Pancreas (tissue), 10 donors: ENCODE measurements around the gene RPL28. TPM values are rescaled to one million over a fixed set of nuclear protein-coding genes. Genes with fewer than 3 reads are reported as not detected.
"Not testable (repeated sequence)": the region's sequence is repeated elsewhere in the genome, so short reads cannot be mapped to it uniquely, and the experiment has no call there.

Experiments used
- ATAC-seq, 4 donors: fragments of 200-7000 bp; cut with Tn5 transposase; one replicate each; pipeline versions ENCODE4 v1.8.0 to v1.9.1; 2020; ENCODE audit warnings: mild to moderate bottlenecking in 4 of 4, moderate library complexity in 4 of 4
- DNase-seq, 6 donors: peaks; one replicate each; pipeline ENCODE4 v3.0.0-alpha.2; 2020
- FAIRE-seq: peaks from 2 replicates; lab custom pipeline; 2012; peaks lifted over from hg19 to GRCh38; lab: Jason Lieb, UNC
- H3K27ac ChIP-seq, 4 donors: fragments of 200-600 bp; sonication (generic); 1 replicate in 3 of 4; 2 replicates in 1 of 4; pipeline versions ENCODE4 v1.5.0 to v1.8.0; 2020
- H3K27me3 ChIP-seq, 4 donors: fragments of 200-600 bp; one replicate each; pipeline ENCODE4 v1.8.0; 2021
- H3K36me3 ChIP-seq, 3 donors: fragments of 200-600 bp; sonication (generic) in 1 of 3; one replicate each; pipeline versions ENCODE4 v1.5.0 to v1.8.0; 2020 to 2021
- H3K4me1 ChIP-seq, 3 donors: fragments of 200-600 bp; one replicate each; pipeline ENCODE4 v1.8.0; 2021
- H3K4me3 ChIP-seq, 4 donors: fragments of 200-600 bp; sonication (generic) in 2 of 4; one replicate each; pipeline versions ENCODE4 v1.5.0 to v1.8.0; 2020 to 2021
- H3K9me3 ChIP-seq, 4 donors: fragments of 200-600 bp; one replicate each; pipeline ENCODE4 v1.8.0; 2021
- WGBS, 2 donors: extraction: QIAGEN DNeasy Blood & Tissue Kit; methylation state at CpG; one replicate each; pipeline ENCODE4 v1.1.7; 2013; 5-methylcytosine and 5-hydroxymethylcytosine counted together
- intact Hi-C, 3 donors: fragments of 100-400 bp; cut with DNase I; formaldehyde crosslinking; loops; one replicate each; pipeline versions ENCODE4 v1.11.1 to v1.14.2; 2022
- polyA plus RNA-seq, 2 donors: library from polyadenylated mRNA; stranded (reverse); fragments of 200-250 nt; gene quantifications; one replicate each; pipeline ENCODE4 v1.2.3, GENCODE V29; 2013
- total RNA-seq, 6 donors: library from RNA; stranded (reverse); fragmentation: NEBNext Ultra II Directional in 4 of 6; extraction: Animal tissue kit (Norgen Biotek cat#: 25700) in 4 of 6; gene quantifications; one replicate each; pipeline versions ENCODE4 v1.2.1 to v1.2.4, GENCODE V29; 2021 to 2023
- TF ChIP-seq, protein P1 (sequence below), 4 donors: fragments of 200-600 bp; sonication (generic) in 3 of 4; IDR thresholded peaks; one replicate each; pipeline versions ENCODE4 v1.5.0 to v1.8.0; 2021; ENCODE audit warnings: antibody characterized with exemption in 4 of 4
- donor health status: healthy with polysubstance abuse.
- donor health status: DM: no; HTN: no; CAD: no; lungs with moderate emphysema.
- donor health status: DM: no; HTN: no; CAD: no.
- donor health status: control.
- donor health status: control.
- donor health status: Bipolar disorder and iron deficiency.
- donor health status: DM: yes; HTN: yes; CAD: no.
- donor health status: DM: no; HTN: no; CAD: no.
- donor health status: DM: no; HTN: no; CAD: no.
- donor health status: DM: yes; HTN: yes; CAD: no.

The RPL28 gene
- total and polyA plus RNA-seq, 8 donors, result 420 to 1,198 (median 819) TPM

DNA sequence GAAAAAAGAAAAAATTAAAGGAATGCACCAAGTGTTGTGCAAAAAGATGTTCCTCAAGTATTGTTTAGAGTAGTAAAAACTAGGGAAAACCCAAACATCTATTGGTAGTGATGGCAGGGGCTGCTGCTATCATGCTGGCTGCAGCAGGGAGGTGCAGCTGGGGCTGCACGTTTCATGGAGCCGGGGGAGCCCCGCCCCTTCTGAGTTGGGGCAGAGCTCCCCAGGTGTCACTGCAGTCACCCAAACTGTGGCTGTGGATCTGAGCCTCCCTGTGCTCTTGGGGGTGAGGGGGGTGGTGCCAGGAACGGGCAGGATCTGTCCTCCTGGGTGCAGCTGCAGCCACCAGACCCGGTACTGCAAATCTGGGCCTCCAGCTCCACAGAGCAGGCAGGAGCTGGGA is 33.4 kb downstream of the RPL28 start:
- H3K36me3 ChIP-seq, result no peaks in the 10 kb centered on the region
- no peaks in the 10 kb centered on the region for H3K27me3 ChIP-seq
- WGBS, 2 donors, result 38 to 48% methylated on average over 5 of the region's 5 CpGs
- ATAC-seq (no peak), FAIRE-seq (no peak), DNase-seq (no peak)
- H3K27ac ChIP-seq, result no peak overlapping the region
- intact Hi-C loops, result loop anchor here in 2 of 3 donors (5.0 to 10.0 kb wide), 2 partner anchors 274 to 277 kb away; partner anchors contain the start of gene TNNT1 (in 1 of the 2)
- H3K4me3 ChIP-seq, result no peak overlapping the region
- TF ChIP-seq, protein P1, sequence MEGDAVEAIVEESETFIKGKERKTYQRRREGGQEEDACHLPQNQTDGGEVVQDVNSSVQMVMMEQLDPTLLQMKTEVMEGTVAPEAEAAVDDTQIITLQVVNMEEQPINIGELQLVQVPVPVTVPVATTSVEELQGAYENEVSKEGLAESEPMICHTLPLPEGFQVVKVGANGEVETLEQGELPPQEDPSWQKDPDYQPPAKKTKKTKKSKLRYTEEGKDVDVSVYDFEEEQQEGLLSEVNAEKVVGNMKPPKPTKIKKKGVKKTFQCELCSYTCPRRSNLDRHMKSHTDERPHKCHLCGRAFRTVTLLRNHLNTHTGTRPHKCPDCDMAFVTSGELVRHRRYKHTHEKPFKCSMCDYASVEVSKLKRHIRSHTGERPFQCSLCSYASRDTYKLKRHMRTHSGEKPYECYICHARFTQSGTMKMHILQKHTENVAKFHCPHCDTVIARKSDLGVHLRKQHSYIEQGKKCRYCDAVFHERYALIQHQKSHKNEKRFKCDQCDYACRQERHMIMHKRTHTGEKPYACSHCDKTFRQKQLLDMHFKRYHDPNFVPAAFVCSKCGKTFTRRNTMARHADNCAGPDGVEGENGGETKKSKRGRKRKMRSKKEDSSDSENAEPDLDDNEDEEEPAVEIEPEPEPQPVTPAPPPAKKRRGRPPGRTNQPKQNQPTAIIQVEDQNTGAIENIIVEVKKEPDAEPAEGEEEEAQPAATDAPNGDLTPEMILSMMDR (IDR thresholded peaks at IDR 0.05), result no peak
- H3K9me3 ChIP-seq, result no peaks in the 10 kb centered on the region
- H3K4me1 ChIP-seq, result no peaks in the 10 kb centered on the region

DNA sequence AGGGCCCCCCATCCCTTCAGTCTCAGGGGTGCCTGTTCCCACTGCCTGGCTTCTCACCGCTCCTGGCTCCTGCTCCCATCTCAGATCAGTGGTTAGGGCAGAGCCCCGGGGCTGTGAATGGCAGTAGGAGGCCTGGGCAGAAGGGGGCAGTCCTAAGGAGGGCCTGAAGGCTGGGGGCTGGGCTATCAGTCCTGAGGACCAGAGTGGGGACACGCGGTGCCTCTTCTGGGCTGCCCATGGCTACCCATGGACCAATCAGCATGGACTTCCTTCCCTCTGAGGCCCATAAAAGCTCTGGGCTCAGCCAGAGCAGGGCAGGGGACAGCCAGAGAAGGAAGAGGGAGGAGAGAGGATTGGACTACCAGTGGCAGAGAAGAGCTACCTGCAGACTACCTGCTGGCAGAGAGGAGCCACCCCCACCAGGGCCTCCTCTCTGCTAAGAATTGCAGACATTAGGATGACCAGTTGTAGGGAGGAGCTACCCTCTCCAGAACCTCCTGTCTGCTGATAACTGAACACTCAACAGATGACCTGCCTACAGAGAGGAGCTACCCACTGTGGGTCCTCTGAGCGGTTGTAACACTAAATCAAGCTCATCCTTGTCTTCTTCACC is 34.0 kb downstream of the RPL28 start:
- intact Hi-C loops, result loop anchor here in 2 of 3 donors (5.0 to 10.0 kb wide), 2 partner anchors 275 to 277 kb away; partner anchors contain the start of gene TNNT1 (in 1 of the 2)
- 51 to 55% methylated on average over 5 of the region's 5 CpGs for WGBS, 2 donors
- no peaks in the 10 kb centered on the region for H3K36me3 ChIP-seq
- H3K9me3 ChIP-seq, result no peaks in the 10 kb centered on the region
- TF ChIP-seq, protein P1 (IDR thresholded peaks at IDR 0.05), result no peak
- no peak for DNase-seq
- no peak overlapping the region for H3K4me3 ChIP-seq
- H3K4me1 ChIP-seq, result no peaks in the 10 kb centered on the region
- no peak for ATAC-seq
- H3K27me3 ChIP-seq, result no peaks in the 10 kb centered on the region
- no peak overlapping the region for H3K27ac ChIP-seq
- no peak for FAIRE-seq

DNA sequence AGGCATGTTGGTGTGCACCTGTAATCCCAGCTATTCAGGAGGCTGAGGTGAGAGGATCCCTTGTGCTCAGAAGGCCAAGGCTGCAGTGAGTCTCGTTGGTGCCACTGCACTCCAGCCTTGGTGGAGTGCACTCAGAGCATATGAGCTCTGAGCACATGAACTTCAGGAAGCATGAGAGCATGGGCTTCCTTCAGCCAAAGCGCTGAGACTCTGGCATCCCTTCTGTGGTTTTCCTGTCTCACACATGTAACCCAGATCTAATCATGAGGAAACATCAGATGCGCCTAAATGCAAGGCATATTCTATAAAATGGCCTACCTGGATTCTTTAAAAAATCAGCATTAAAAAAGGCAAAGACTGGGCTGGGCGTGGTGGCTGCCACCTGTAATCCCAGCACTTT is 35.5 kb downstream of the RPL28 start:
- intact Hi-C loops, H3K36me3 ChIP-seq, FAIRE-seq, H3K9me3 ChIP-seq, DNase-seq, H3K27me3 ChIP-seq, H3K4me1 ChIP-seq, H3K4me3 ChIP-seq, ATAC-seq, H3K27ac ChIP-seq: not testable (repeated sequence)
- WGBS, 2 donors, result 55 to 64% methylated on average over 4 of the region's 4 CpGs

DNA sequence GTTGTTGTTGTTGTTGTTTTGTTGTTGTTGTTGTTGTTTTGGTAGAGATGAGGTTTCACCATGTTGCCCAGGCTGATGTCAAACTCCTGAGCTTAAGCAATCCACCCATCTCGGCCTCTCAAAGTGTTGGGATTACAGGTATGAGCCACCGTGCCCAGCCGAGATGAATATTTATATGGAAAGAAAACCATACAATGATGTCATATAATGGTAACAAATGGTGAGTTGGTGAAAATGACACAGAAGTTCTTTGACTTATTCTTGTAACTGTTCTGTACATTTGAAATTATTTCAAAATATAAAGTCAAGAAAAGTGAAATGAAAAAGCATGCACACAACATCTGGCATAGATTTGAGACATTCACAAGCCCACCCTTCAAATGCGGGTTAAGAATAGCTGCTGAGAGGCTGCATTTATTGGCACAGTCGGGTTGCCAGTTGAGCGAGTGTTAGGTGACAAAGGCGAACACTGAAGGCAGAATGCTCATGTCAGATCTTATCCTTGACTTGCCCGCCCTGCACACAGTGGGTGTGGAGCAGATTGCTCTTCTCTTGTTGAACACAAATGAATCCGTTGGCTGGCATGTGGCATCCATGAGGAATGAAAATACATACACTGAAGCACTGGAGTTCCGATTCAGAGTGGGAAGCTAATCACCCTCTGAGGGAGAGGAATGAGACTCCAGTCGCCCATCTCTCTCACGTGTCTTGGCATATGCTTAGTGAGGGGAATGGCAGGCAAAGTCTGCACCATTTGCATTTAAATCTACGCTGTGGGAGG is 37.7 kb downstream of the RPL28 start:
- no peaks in the 10 kb centered on the region for H3K4me1 ChIP-seq
- no peaks in the 10 kb centered on the region for H3K9me3 ChIP-seq
- H3K4me3 ChIP-seq, result no peak overlapping the region
- ATAC-seq (no peak), DNase-seq (no peak), FAIRE-seq (no peak)
- no peaks in the 10 kb centered on the region for H3K36me3 ChIP-seq
- TF ChIP-seq, protein P1 (IDR thresholded peaks at IDR 0.05), result no peak
- no peaks in the 10 kb centered on the region for H3K27me3 ChIP-seq
- intact Hi-C loops, result no loop called here
- H3K27ac ChIP-seq, result no peak overlapping the region
- WGBS, 2 donors, result 57 to 62% methylated on average over 13 of the region's 13 CpGs

DNA sequence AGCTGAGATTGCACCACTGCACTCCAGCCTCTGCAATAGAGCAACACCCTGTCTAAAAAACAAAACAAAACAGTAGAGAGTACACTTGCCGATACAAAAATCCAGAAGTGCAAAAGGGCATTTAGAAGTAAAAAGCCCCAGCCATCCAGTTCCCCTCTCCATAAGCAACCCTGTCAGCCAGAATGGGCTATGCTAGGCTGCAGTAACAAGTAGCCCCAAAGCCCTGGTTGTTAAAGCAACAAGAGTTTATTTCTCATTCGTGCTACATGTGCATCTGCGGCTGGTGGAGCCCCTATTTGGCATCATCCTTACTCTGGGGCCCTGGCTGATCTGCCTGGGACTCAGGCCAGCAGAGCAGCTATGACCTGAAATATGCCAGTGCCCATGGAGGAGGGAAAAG is 38.8 kb downstream of the RPL28 start:
- TF ChIP-seq, protein P1 (IDR thresholded peaks at IDR 0.05), result no peak
- FAIRE-seq, result no peak

More for the DNA sequence above, 38.8 kb downstream of the RPL28 start:
- DNase-seq (no peak), ATAC-seq (no peak)
- Histone ChIP-seq H3K27ac (no peak overlapping the region), H3K36me3 (no peaks in the 10 kb centered on the region), H3K4me1 (no peaks in the 10 kb centered on the region), H3K9me3 (no peaks in the 10 kb centered on the region), H3K27me3 (no peaks in the 10 kb centered on the region), H3K4me3 (no peak overlapping the region)
- WGBS, 2 donors, result 58 to 80% methylated on average over 3 of the region's 3 CpGs
- intact Hi-C loops, result no loop called here
